HG02759 (cell line): ENCODE results near the gene KBTBD13.

Experiments
- ATAC-seq: cut with Tn5 transposase; IDR thresholded peaks from one replicate; pipeline ENCODE4 v1.9.1; 2021; ENCODE audit warnings: mild to moderate bottlenecking, moderate library complexity; ENCODE audit not compliant: unreplicated experiment

KBTBD13 gene

GRCh38 chr15:65051266-65051665 is 25.3 kb upstream of the KBTBD13 start:
- no peak for ATAC-seq

GRCh38 chr15:65052956-65053355 is 23.6 kb upstream of the KBTBD13 start:
- ATAC-seq: no peak

- no peak for ATAC-seq
Measured at GRCh38 chr15:65054333-65055200, 22.0 kb upstream of the KBTBD13 start.

GRCh38 chr15:65055201-65055870 is 21.2 kb upstream of the KBTBD13 start:
- ATAC-seq: no peak

GRCh38 chr15:65056106-65056505 is 20.4 kb upstream of the KBTBD13 start:
- no peak for ATAC-seq

GRCh38 chr15:65056868-65057548 is 19.5 kb upstream of the KBTBD13 start:
- no peak for ATAC-seq

- ATAC-seq: no peak
Measured at GRCh38 chr15:65057549-65057940, 19.0 kb upstream of the KBTBD13 start.

GRCh38 chr15:65058394-65059368 is 17.9 kb upstream of the KBTBD13 start:
- ATAC-seq: no peak

- no peak for ATAC-seq
Measured at GRCh38 chr15:65059369-65059750, 17.2 kb upstream of the KBTBD13 start.

- no peak for ATAC-seq
Measured at GRCh38 chr15:65059931-65060596, 16.5 kb upstream of the KBTBD13 start.

GRCh38 chr15:65060641-65061397 is 15.7 kb upstream of the KBTBD13 start:
- no peak for ATAC-seq

GRCh38 chr15:65062061-65062460 is 14.5 kb upstream of the KBTBD13 start:
- no peak for ATAC-seq

- ATAC-seq: no peak
Measured at GRCh38 chr15:65062726-65063125, 13.8 kb upstream of the KBTBD13 start.

- no peak for ATAC-seq
Measured at GRCh38 chr15:65066001-65066634, 10.4 kb upstream of the KBTBD13 start.

GRCh38 chr15:65066635-65067316 is 9.8 kb upstream of the KBTBD13 start:
- no peak for ATAC-seq

GRCh38 chr15:65067317-65067644 is 9.3 kb upstream of the KBTBD13 start:
- ATAC-seq: no peak

GRCh38 chr15:65067645-65068402 is 8.7 kb upstream of the KBTBD13 start, which contains the start of gene RASL12:
TSS of gene RASL12 (minus strand) at chr15:65067991. CDS start at chr15:65067835, 156 bp downstream.
- ATAC-seq: no peak

GRCh38 chr15:65068403-65068788 is 8.2 kb upstream of the KBTBD13 start:
- no peak for ATAC-seq
